ENCODE data around the gene HADH.

- TF ChIP-seq CTCF (IDR thresholded peaks at IDR 0.05) (no peak), POLR2A (IDR thresholded peaks at IDR 0.05) (no peak)
Measured at GRCh38 chr4:108006361-108006760, 16.7 kb downstream of the HADH start.

Data from heart left ventricle (tissue), 13 donors.